Uterus (tissue), 4 donors: ENCODE results near the gene ARV1. TPM values are rescaled to one million over a fixed set of nuclear protein-coding genes. Genes with fewer than 3 reads are reported as not detected.

Experiments
- DNase-seq, 2 donors: peaks; one replicate each; pipeline ENCODE4 v3.0.0-alpha.2; 2019 to 2020
- H3K27ac ChIP-seq, 2 donors: fragments of 200-600 bp; sonication (generic); 1 replicate in 1 of 2; 2 replicates in 1 of 2; pipeline ENCODE4 v1.5.1; 2016 to 2018
- H3K27me3 ChIP-seq, 2 donors: fragments of 200-600 bp; sonication (generic); one replicate each; pipeline ENCODE4 v1.5.1; 2018 to 2019; ENCODE audit warnings: control low read depth in 1 of 2
- H3K36me3 ChIP-seq, 2 donors: fragments of 200-600 bp; sonication (generic); one replicate each; pipeline ENCODE4 v1.5.1; 2019; ENCODE audit warnings: control low read depth in 1 of 2
- H3K4me1 ChIP-seq, 2 donors: fragments of 200-600 bp; sonication (generic); one replicate each; pipeline ENCODE4 v1.5.1; 2018 to 2019; ENCODE audit warnings: control low read depth in 1 of 2
- H3K4me3 ChIP-seq, 2 donors: fragments of 200-600 bp; sonication (generic); 1 replicate in 1 of 2; 2 replicates in 1 of 2; pipeline ENCODE4 v1.5.1; 2018 to 2019; ENCODE audit warnings: mild to moderate bottlenecking in 1 of 2
- H3K9me3 ChIP-seq, 2 donors: fragments of 200-600 bp; sonication (generic); one replicate each; pipeline ENCODE4 v1.5.1; 2019; ENCODE audit warnings: control low read depth in 1 of 2
- POLR2A ChIP-seq, 2 donors: fragments of 450-650 bp; IDR thresholded peaks; one replicate each; pipeline ENCODE4 v1.6.1; 2016; ENCODE audit warnings: antibody characterized with exemption in 2 of 2, mild to moderate bottlenecking in 1 of 2, moderate library complexity in 1 of 2
- intact Hi-C: fragments of 100-400 bp; cut with DNase I; formaldehyde crosslinking; loops from one replicate; pipeline ENCODE4 v1.15.1; 2023; ENCODE audit warnings: low total_unique reads
- microRNA counts, 2 donors: library from miRNA; unstranded; fragments of <30 nt; microRNA quantifications; one replicate each; lab custom pipeline; 2016 to 2017
- total RNA-seq, 4 donors: library from RNA; depleted of rRNA in 3 of 4; stranded (reverse); fragments of >200 nt in 3 of 4; gene quantifications; one replicate each; pipeline versions ENCODE4 v1.1.0 to v1.2.4, GENCODE V29; 2014 to 2023
- TF ChIP-seq, protein P1 (sequence below), 4 experiments: fragments of 200-600 bp in 2 of 4; fragments of 450-650 bp in 2 of 4; sonication (generic) in 2 of 4; IDR thresholded peaks; one replicate each; pipeline ENCODE4 v1.5.1; 2016 to 2019; ENCODE audit warnings: antibody characterized with exemption in 4 of 4, mild to moderate bottlenecking in 2 of 4, moderate library complexity in 1 of 4
- donor health status: DM: yes; HTN: yes; CAD: no.

Gene ARV1
- total RNA-seq, 4 donors from 2014 or later, result 3.6 to 15.9 (median 13.5) TPM

DNA sequence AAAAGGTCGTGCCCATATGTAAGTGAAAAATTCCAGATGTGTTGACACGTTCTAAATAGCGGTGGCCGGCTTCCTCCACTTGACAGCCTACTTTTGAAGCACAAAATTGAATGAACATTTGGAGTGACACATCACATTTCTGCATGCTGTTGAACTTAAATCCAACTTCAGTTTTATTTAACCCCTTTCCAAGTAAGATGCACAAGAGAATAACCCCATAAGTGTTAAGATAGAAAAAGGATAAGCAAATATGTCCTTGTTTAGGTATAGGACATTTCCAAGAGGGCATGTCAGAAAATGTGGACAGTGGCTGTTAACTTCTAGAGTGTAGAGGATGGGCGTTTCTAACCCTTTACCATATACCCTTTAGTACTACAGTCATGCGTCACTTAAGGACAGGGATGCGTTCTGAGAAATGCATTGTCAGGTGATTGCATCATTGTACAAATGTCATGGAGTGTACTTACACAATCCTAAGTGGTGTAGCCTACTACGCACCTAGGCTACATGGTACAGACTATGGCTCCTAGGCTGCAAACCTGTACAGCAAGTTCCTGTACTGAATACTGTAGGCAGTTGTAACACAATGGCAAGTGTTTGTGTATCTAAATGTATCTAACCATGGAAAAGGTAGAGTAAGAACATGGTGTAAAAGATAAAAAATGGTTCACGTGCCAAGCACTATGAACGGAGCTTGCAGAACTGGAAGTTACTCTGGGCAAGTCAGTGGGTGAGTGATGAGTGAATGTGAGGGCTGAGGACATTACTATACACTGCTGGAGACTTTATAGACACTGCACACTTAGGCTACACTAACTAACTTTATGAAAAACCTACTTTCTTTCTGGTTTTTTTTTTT lies 70.5 kb downstream of the ARV1 start:
- Histone ChIP-seq H3K36me3 (no peaks in the 10 kb centered on the region), H3K4me3 (no peak overlapping the region), H3K27ac (no peak overlapping the region), H3K4me1 (no peaks in the 10 kb centered on the region), H3K27me3 (no peaks in the 10 kb centered on the region), H3K9me3 (peaks cover 0 to 5% of the 10 kb centered on the region in 2 donors)
- intact Hi-C loops, result no loop called here
- TF ChIP-seq, protein P1, sequence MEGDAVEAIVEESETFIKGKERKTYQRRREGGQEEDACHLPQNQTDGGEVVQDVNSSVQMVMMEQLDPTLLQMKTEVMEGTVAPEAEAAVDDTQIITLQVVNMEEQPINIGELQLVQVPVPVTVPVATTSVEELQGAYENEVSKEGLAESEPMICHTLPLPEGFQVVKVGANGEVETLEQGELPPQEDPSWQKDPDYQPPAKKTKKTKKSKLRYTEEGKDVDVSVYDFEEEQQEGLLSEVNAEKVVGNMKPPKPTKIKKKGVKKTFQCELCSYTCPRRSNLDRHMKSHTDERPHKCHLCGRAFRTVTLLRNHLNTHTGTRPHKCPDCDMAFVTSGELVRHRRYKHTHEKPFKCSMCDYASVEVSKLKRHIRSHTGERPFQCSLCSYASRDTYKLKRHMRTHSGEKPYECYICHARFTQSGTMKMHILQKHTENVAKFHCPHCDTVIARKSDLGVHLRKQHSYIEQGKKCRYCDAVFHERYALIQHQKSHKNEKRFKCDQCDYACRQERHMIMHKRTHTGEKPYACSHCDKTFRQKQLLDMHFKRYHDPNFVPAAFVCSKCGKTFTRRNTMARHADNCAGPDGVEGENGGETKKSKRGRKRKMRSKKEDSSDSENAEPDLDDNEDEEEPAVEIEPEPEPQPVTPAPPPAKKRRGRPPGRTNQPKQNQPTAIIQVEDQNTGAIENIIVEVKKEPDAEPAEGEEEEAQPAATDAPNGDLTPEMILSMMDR (IDR thresholded peaks at IDR 0.05), result no peak
- no peak for TF ChIP-seq POLR2A (IDR thresholded peaks at IDR 0.05)
- DNase-seq, result no peak

MicroRNAs encoded within 50 kb of the gene (microRNA counts, 767-probe panel; counts per million panel counts)
- microRNA hsa-miR-1182 (lab: Ali Mortazavi, UCI), result 0 counts per million in 2 donors

Other genes with a start within 250 kb of the ARV1 start
- gene CAPN9, start 231.7 kb upstream of the ARV1 start, total RNA-seq, result under 1 TPM in 1 of 4 donors, not detected in 3; 0.41 TPM
- gene C1orf198, start 110.6 kb upstream of the ARV1 start, total RNA-seq, result 10 to 100 TPM; 41.0 to 80.0 (median 60.8) TPM
- gene TTC13, start 233 bp upstream of the ARV1 start, total RNA-seq, result 10 to 100 TPM in 3 of 4 donors, 1 to 10 TPM in 1; 6.9 to 49.1 (median 30.0) TPM
- 10 to 100 TPM; 10.3 to 20.5 (median 16.1) TPM for gene FAM89A, start 61.2 kb downstream of the ARV1 start, total RNA-seq
- 1 to 10 TPM in 1 of 4 donors, not detected in 3; 1.1 TPM for gene TRIM67, start 183.0 kb downstream of the ARV1 start, total RNA-seq